Left lung (tissue), 10 donors: ENCODE measurements around the gene NAA30. TPM values are rescaled to one million over a fixed set of nuclear protein-coding genes. Genes with fewer than 3 reads are reported as not detected.

ENCODE experiments used
- ATAC-seq: fragments of 200-7000 bp; cut with Tn5 transposase; one replicate; pipeline ENCODE4 v1.9.1; 2020; ENCODE audit warnings: moderate library complexity
- DNase-seq, 4 donors: peaks; one replicate each; pipeline ENCODE4 v3.0.0-alpha.2; 2013 to 2020
- H3K27ac ChIP-seq, 2 donors: fragments of 200-600 bp; sonication (generic) in 1 of 2; one replicate each; pipeline versions ENCODE4 v1.5.0 to v1.8.0; 2020 to 2021
- H3K27me3 ChIP-seq, 2 donors: fragments of 200-600 bp; sonication (generic) in 1 of 2; one replicate each; pipeline versions ENCODE4 v1.5.0 to v1.8.0; 2020 to 2021
- H3K36me3 ChIP-seq, 2 donors: fragments of 200-600 bp; sonication (generic) in 1 of 2; one replicate each; pipeline versions ENCODE4 v1.5.0 to v1.8.0; 2020 to 2021
- H3K4me1 ChIP-seq, 2 donors: fragments of 200-600 bp; one replicate each; pipeline ENCODE4 v1.8.0; 2021
- H3K4me3 ChIP-seq, 2 donors: fragments of 200-600 bp; sonication (generic) in 1 of 2; one replicate each; pipeline versions ENCODE4 v1.5.0 to v1.8.0; 2020 to 2021; ENCODE audit warnings: mild to moderate bottlenecking in 1 of 2
- H3K9me3 ChIP-seq, 2 donors: fragments of 200-600 bp; sonication (generic) in 1 of 2; one replicate each; pipeline versions ENCODE4 v1.5.0 to v1.8.0; 2020 to 2021
- intact Hi-C, 2 donors: fragments of 100-400 bp; cut with DNase I; formaldehyde crosslinking; loops; one replicate each; pipeline versions ENCODE4 v1.11.2 to v1.14.2; 2022
- polyA plus RNA-seq, 6 donors: library from polyadenylated mRNA; unstranded; fragments of 120-200 nt; gene quantifications; one replicate each; pipeline ENCODE4 v1.2.1, GENCODE V29; 2013; ENCODE audit not compliant: insufficient read length in 6 of 6
- total RNA-seq, 2 donors: library from RNA; stranded (reverse); fragmentation: NEBNext Ultra II Directional; extraction: Animal tissue kit (Norgen Biotek cat#: 25700); gene quantifications; one replicate each; pipeline ENCODE4 v1.2.1, GENCODE V29; 2021
- TF ChIP-seq, protein P1 (sequence below), 2 donors: fragments of 200-600 bp; sonication (generic) in 1 of 2; IDR thresholded peaks; one replicate each; pipeline versions ENCODE4 v1.5.0 to v1.8.0; 2021; ENCODE audit warnings: antibody characterized with exemption in 2 of 2
- donor health status: DM: no; HTN: yes; CAD: no.
- donor health status: DM: no; HTN: no; CAD: no.

NAA30 gene
- total and polyA plus RNA-seq, 8 donors: 12.3 to 25.7 (median 23.2) TPM

DNA sequence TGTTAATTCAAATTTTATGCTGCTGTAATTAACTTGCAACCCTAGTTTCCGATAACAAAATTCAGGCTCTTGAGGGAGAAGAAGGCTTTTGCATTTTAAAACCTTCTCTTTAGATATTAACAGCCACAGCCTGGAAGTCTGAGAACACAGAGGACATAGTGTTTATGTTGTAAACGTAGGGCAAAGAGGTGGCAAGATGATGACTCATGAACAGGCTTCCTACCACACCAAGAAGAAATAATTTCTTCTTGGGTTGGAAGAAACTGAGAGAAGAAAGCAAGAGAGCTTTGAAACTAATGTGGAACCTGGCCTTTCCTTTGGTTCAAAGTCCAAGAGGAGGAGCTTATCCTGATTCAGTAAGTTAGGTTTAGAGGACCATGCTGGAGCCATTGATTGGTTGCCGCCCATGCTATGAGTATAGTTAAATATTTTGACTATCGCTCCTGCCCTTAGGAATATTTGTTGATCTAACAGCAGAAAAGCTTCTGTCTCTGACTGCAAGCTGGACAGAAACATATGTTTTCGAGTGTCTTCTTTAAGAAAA is 71.5 kb downstream of the NAA30 start:
- Histone ChIP-seq H3K27ac (no peak overlapping the region), H3K9me3 (no peaks in the 10 kb centered on the region), H3K27me3 (no peaks in the 10 kb centered on the region), H3K4me3 (no peak overlapping the region), H3K4me1 (no peaks in the 10 kb centered on the region), H3K36me3 (no peaks in the 10 kb centered on the region)
- DNase-seq: no peak
- TF ChIP-seq, protein P1, sequence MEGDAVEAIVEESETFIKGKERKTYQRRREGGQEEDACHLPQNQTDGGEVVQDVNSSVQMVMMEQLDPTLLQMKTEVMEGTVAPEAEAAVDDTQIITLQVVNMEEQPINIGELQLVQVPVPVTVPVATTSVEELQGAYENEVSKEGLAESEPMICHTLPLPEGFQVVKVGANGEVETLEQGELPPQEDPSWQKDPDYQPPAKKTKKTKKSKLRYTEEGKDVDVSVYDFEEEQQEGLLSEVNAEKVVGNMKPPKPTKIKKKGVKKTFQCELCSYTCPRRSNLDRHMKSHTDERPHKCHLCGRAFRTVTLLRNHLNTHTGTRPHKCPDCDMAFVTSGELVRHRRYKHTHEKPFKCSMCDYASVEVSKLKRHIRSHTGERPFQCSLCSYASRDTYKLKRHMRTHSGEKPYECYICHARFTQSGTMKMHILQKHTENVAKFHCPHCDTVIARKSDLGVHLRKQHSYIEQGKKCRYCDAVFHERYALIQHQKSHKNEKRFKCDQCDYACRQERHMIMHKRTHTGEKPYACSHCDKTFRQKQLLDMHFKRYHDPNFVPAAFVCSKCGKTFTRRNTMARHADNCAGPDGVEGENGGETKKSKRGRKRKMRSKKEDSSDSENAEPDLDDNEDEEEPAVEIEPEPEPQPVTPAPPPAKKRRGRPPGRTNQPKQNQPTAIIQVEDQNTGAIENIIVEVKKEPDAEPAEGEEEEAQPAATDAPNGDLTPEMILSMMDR (IDR thresholded peaks at IDR 0.05): no peak
- intact Hi-C loops: no loop called here
- no peak for ATAC-seq

DNA sequence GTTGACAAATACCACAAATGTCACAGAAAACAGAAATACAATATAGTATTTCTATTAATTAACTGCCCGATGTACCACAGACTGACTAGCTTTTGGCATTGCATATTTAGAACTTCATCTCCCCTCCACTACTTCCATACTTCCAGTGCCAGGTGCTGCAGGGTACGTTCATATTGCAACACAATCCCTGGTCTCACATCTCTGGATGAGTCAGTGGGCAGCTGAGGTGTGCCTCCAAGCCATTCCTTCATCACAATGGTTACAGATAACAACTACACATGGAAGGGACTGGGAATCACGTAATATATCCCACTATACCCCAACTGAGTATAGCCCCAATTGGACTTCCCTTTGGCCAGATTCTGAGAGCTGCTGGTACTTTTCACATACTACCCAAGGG is 72.2 kb downstream of the NAA30 start:
- no peak overlapping the region for H3K27ac ChIP-seq
- H3K4me3 ChIP-seq: no peak overlapping the region
- intact Hi-C loops: no loop called here
- H3K9me3 ChIP-seq: no peaks in the 10 kb centered on the region
- ATAC-seq (no peak), DNase-seq (no peak)
- TF ChIP-seq, protein P1 (IDR thresholded peaks at IDR 0.05): no peak
- no peaks in the 10 kb centered on the region for H3K4me1 ChIP-seq
- no peaks in the 10 kb centered on the region for H3K36me3 ChIP-seq
- H3K27me3 ChIP-seq: no peaks in the 10 kb centered on the region

DNA sequence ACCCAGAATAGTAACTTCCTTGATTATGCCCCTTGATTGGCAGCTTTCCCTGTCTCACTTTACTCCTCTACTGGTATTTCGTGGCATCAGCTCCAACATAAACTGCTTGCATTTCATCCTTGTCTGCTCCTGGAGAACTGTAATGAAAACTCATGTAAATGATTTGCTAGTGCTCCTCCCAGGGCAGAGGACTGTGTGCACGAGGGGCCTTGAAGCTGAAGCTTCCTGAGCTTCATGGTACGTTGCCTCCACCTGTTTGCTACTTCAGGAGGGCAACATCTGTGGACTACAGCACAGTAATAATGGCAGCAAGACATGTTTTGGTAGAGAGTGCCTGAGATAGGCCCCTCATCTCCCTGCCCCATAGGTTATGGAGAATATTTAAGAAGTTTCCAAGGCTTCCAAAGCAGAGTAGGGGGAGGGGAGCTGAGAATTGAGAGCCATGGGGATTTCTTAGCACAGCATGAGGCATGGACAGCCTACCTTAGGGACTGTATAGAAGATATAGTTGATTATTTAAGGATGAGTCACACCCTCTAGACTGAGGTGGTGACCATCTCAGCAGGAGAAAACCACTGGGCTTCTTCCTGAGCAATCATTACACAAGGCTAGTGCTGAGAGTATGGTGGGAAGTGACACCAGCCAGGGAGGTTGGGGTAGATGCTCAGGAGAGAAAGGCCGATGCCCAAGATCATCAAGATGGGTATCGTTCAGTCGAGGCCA is 73.8 kb downstream of the NAA30 start:
- DNase-seq: no peak

More for the DNA sequence above, 73.8 kb downstream of the NAA30 start:
- ATAC-seq: no peak
- intact Hi-C loops: no loop called here
- TF ChIP-seq, protein P1 (IDR thresholded peaks at IDR 0.05): no peak
- Histone ChIP-seq H3K4me1 (no peaks in the 10 kb centered on the region), H3K36me3 (no peaks in the 10 kb centered on the region), H3K4me3 (no peak overlapping the region), H3K9me3 (no peaks in the 10 kb centered on the region), H3K27me3 (no peaks in the 10 kb centered on the region), H3K27ac (no peak overlapping the region)

Other genes with a start within 250 kb of the NAA30 start
- gene EXOC5, start 121.7 kb upstream of the NAA30 start, total RNA-seq: 10 to 100 TPM; 59.5 to 73.0 TPM
- 10 to 100 TPM; 70.6 to 81.7 (median 79.2) TPM for gene EXOC5, start 121.7 kb upstream of the NAA30 start, polyA plus RNA-seq
- gene AP5M1, start 121.6 kb upstream of the NAA30 start, total RNA-seq: 10 to 100 TPM; 42.2 to 43.5 TPM
- gene AP5M1, start 121.6 kb upstream of the NAA30 start, polyA plus RNA-seq: 10 to 100 TPM; 37.0 to 51.9 (median 43.5) TPM
- not detected for gene CCDC198, start 103.3 kb downstream of the NAA30 start, total RNA-seq
- gene CCDC198, start 103.3 kb downstream of the NAA30 start, polyA plus RNA-seq: 10 to 100 TPM; 31.3 to 81.9 (median 52.9) TPM